ENCODE measurements around the gene USF1. TPM values are rescaled to one million over a fixed set of nuclear protein-coding genes. Genes with fewer than 3 reads are reported as not detected.

Gene USF1
- total and polyA plus RNA-seq, 2 donors from 2014 or later = 48.7 to 56.1 TPM

- Histone ChIP-seq H3K9me3 (ENCODE audit: control insufficient read depth in 2 of 3, insufficient read depth in 1 of 3, low read length in 3 of 3) (no peaks in the 10 kb centered on the region), H3K4me1 (ENCODE audit: control insufficient read depth in 2 of 3, insufficient read depth in 2 of 3, low read depth in 1 of 3, low read length in 3 of 3) (peaks cover 0 to 7% (median 6%) of the 10 kb centered on the region in 3 donors), H3K27me3 (ENCODE audit: control insufficient read depth, insufficient read depth, low read length) (no peaks in the 10 kb centered on the region), H3K27ac (ENCODE audit: low read depth in 2 of 2, low read length in 2 of 2) (no peak overlapping the region), H3K9ac (ENCODE audit: low read length in 3 of 3) (no peak overlapping the region), H3K36me3 (ENCODE audit: control insufficient read depth in 2 of 3, insufficient read depth in 3 of 3, low read length in 3 of 3) (no peaks in the 10 kb centered on the region), H3K4me3 (ENCODE audit: low read length in 3 of 3) (no peak overlapping the region)
- intact Hi-C loops (cut with DNase I) = loop anchor here (5.0 kb wide), 1 partner anchor 83 kb away; no protein-coding TSS in a partner anchor
- DNase-seq (peak in 1 of 5 donors; percentile 24), FAIRE-seq (no peak)
- TF ChIP-seq CTCF (IDR thresholded peaks at IDR 0.05; ENCODE audit: borderline replicate concordance, extremely low read depth, insufficient read depth) = no peak
Observed at GRCh38 chr1:161085165-161085564, 39.4 kb upstream of the USF1 start.

GRCh38 chr1:161084597-161084988, 38.8 kb upstream of the USF1 start:
- Histone ChIP-seq H3K36me3 (ENCODE audit: control insufficient read depth in 2 of 3, insufficient read depth in 3 of 3, low read length in 3 of 3) (no peaks in the 10 kb centered on the region), H3K27me3 (ENCODE audit: control insufficient read depth, insufficient read depth, low read length) (no peaks in the 10 kb centered on the region), H3K4me1 (ENCODE audit: control insufficient read depth in 2 of 3, insufficient read depth in 2 of 3, low read depth in 1 of 3, low read length in 3 of 3) (peaks cover 0 to 7% (median 3%) of the 10 kb centered on the region in 3 donors), H3K27ac (ENCODE audit: low read depth in 2 of 2, low read length in 2 of 2) (no peak overlapping the region), H3K4me3 (ENCODE audit: low read length in 3 of 3) (no peak overlapping the region), H3K9ac (ENCODE audit: low read length in 3 of 3) (no peak overlapping the region), H3K9me3 (ENCODE audit: control insufficient read depth in 2 of 3, insufficient read depth in 1 of 3, low read length in 3 of 3) (no peaks in the 10 kb centered on the region)
- FAIRE-seq (no peak), DNase-seq (peak in 1 of 5 donors; percentile 26)
- intact Hi-C loops (cut with DNase I) = no loop called here
- TF ChIP-seq CTCF (IDR thresholded peaks at IDR 0.05; ENCODE audit: borderline replicate concordance, extremely low read depth, insufficient read depth) = no peak

- H3K9ac ChIP-seq (ENCODE audit: low read length in 3 of 3) = no peak overlapping the region
Observed at GRCh38 chr1:161083748-161084596, 38.2 kb upstream of the USF1 start.

More at GRCh38 chr1:161083748-161084596, 38.2 kb upstream of the USF1 start:
- FAIRE-seq (no peak), DNase-seq (no peak)
- H3K27ac ChIP-seq (ENCODE audit: low read depth in 2 of 2, low read length in 2 of 2) = peak overlapping the region; percentile 11 to 58
- TF ChIP-seq CTCF (IDR thresholded peaks at IDR 0.05; ENCODE audit: borderline replicate concordance, extremely low read depth, insufficient read depth) = no peak
- no peaks in the 10 kb centered on the region for H3K36me3 ChIP-seq (ENCODE audit: control insufficient read depth in 2 of 3, insufficient read depth in 3 of 3, low read length in 3 of 3)
- H3K4me1 ChIP-seq (ENCODE audit: control insufficient read depth in 2 of 3, insufficient read depth in 2 of 3, low read depth in 1 of 3, low read length in 3 of 3) = peaks cover 0 to 6% (median under 1%) of the 10 kb centered on the region in 3 donors
- no peak overlapping the region for H3K4me3 ChIP-seq (ENCODE audit: low read length in 3 of 3)
- H3K27me3 ChIP-seq (ENCODE audit: control insufficient read depth, insufficient read depth, low read length) = no peaks in the 10 kb centered on the region
- intact Hi-C loops (cut with DNase I) = no loop called here
- no peaks in the 10 kb centered on the region for H3K9me3 ChIP-seq (ENCODE audit: control insufficient read depth in 2 of 3, insufficient read depth in 1 of 3, low read length in 3 of 3)

Measured in kidney (tissue), 14 donors.